Lower leg skin (tissue), 3 donors: Measurements from ENCODE around the gene ATG7.

Experiments used
- CTCF ChIP-seq, 3 donors: fragments of 450-650 bp; IDR thresholded peaks; one replicate each; pipeline ENCODE4 v1.5.1; 2016; ENCODE audit warnings: antibody characterized with exemption in 3 of 3, mild to moderate bottlenecking in 3 of 3, moderate library complexity in 2 of 3
- POLR2A ChIP-seq, 2 donors: fragments of 450-650 bp; IDR thresholded peaks; one replicate each; pipeline ENCODE4 v1.6.1; 2016 to 2017; ENCODE audit warnings: antibody characterized with exemption in 2 of 2, mild to moderate bottlenecking in 1 of 2, moderate library complexity in 1 of 2

- TF ChIP-seq CTCF (IDR thresholded peaks at IDR 0.05), result no peak
- no peak for TF ChIP-seq POLR2A (IDR thresholded peaks at IDR 0.05)
Observed at GRCh38 chr3:11329777-11330176, 57.6 kb downstream of the ATG7 start.
